Breast epithelium (tissue), 4 donors: Measurements from ENCODE around the gene TGFBR3. TPM values are rescaled to one million over a fixed set of nuclear protein-coding genes. Genes with fewer than 3 reads are reported as not detected.

Source experiments
- DNase-seq, 2 donors: peaks; one replicate each; pipeline ENCODE4 v3.0.0-alpha.2; 2019; ENCODE audit warnings: low spot score in 2 of 2
- H3K27ac ChIP-seq, 2 donors: fragments of 200-600 bp; sonication (generic) in 1 of 2; one replicate each; pipeline ENCODE4 v1.5.1; 2016 to 2019; ENCODE audit warnings: mild to moderate bottlenecking in 1 of 2
- H3K27me3 ChIP-seq, 2 donors: fragments of 200-600 bp; sonication (generic) in 1 of 2; one replicate each; pipeline versions ENCODE4 v1.5.1 to v1.6.0; 2017 to 2019; ENCODE audit warnings: control low read depth in 1 of 2, mild to moderate bottlenecking in 1 of 2
- H3K36me3 ChIP-seq: fragments of 200-600 bp; one replicate; pipeline ENCODE4 v1.5.1; 2019
- H3K4me1 ChIP-seq, 2 donors: fragments of 200-600 bp; sonication (generic); one replicate each; pipeline ENCODE4 v1.5.1; 2016 to 2019; ENCODE audit warnings: control low read depth in 1 of 2
- H3K4me3 ChIP-seq, 3 donors: fragments of 200-600 bp; sonication (generic); 1 replicate in 2 of 3; 2 replicates in 1 of 3; pipeline ENCODE4 v1.5.1; 2016 to 2019; ENCODE audit warnings: mild to moderate bottlenecking in 3 of 3, moderate library complexity in 2 of 3
- H3K9me3 ChIP-seq, 2 donors: fragments of 200-600 bp; sonication (generic) in 1 of 2; one replicate each; pipeline ENCODE4 v1.5.1; 2016 to 2019; ENCODE audit warnings: control low read depth in 1 of 2
- CTCF ChIP-seq, 3 donors: fragments of 450-650 bp; IDR thresholded peaks; one replicate each; pipeline ENCODE4 v1.5.1; 2016 to 2017; ENCODE audit warnings: antibody characterized with exemption in 3 of 3, mild to moderate bottlenecking in 3 of 3, moderate library complexity in 3 of 3
- POLR2A ChIP-seq: fragments of 450-650 bp; IDR thresholded peaks from one replicate; pipeline ENCODE4 v1.6.1; 2016; ENCODE audit warnings: antibody characterized with exemption, mild to moderate bottlenecking, moderate library complexity
- POLR2AphosphoS5 ChIP-seq, 3 donors: sonication (generic); formaldehyde crosslinking; IDR thresholded peaks; one replicate each; pipeline ENCODE4 v1.6.1; 2017; ENCODE audit warnings: antibody characterized with exemption in 3 of 3
- intact Hi-C: fragments of 100-400 bp; cut with DNase I; formaldehyde crosslinking; loops from one replicate; pipeline ENCODE4 v1.15.1; 2023; ENCODE audit warnings: low total_unique reads
- total RNA-seq, 3 donors: library from RNA; depleted of rRNA; stranded (reverse); fragments of >200 nt; gene quantifications; one replicate each; pipeline ENCODE4 v1.1.0, GENCODE V29; 2016

Gene TGFBR3
- total RNA-seq, 3 donors from 2014 or later = 127 to 287 (median 167) TPM

- no peaks in the 10 kb centered on the region for H3K27me3 ChIP-seq
- H3K4me3 ChIP-seq = no peak overlapping the region
- DNase-seq = no peak
- H3K36me3 ChIP-seq = no peaks in the 10 kb centered on the region
- intact Hi-C loops = no loop called here
- H3K4me1 ChIP-seq = peaks cover 0 to 33% of the 10 kb centered on the region in 2 donors
- no peak for TF ChIP-seq POLR2AphosphoS5 (IDR thresholded peaks at IDR 0.05)
- no peak for TF ChIP-seq CTCF (IDR thresholded peaks at IDR 0.05)
- no peak for TF ChIP-seq POLR2A
- H3K9me3 ChIP-seq = no peaks in the 10 kb centered on the region
- peak overlapping the region; percentile 75 to 80 for H3K27ac ChIP-seq
Measured at GRCh38 chr1:91754348-91754747, 131.6 kb downstream of the TGFBR3 start.

GRCh38 chr1:91753878-91754277 lies 132.1 kb downstream of the TGFBR3 start:
- Histone ChIP-seq H3K4me1 (peaks cover 0 to 37% of the 10 kb centered on the region in 2 donors), H3K27ac (peak overlapping the region; percentile 75 to 80), H3K9me3 (no peaks in the 10 kb centered on the region), H3K36me3 (no peaks in the 10 kb centered on the region), H3K4me3 (no peak overlapping the region), H3K27me3 (no peaks in the 10 kb centered on the region)
- no peak for DNase-seq
- TF ChIP-seq CTCF (IDR thresholded peaks at IDR 0.05) = no peak
- TF ChIP-seq POLR2A = no peak
- no peak for TF ChIP-seq POLR2AphosphoS5 (IDR thresholded peaks at IDR 0.05)
- intact Hi-C loops = no loop called here

- intact Hi-C loops = no loop called here
- Histone ChIP-seq H3K36me3 (no peaks in the 10 kb centered on the region), H3K9me3 (no peaks in the 10 kb centered on the region), H3K4me1 (peaks cover 0 to 38% of the 10 kb centered on the region in 2 donors), H3K27me3 (no peaks in the 10 kb centered on the region), H3K4me3 (no peak overlapping the region), H3K27ac (peak overlapping the region; percentile 72 to 79)
- TF ChIP-seq CTCF (IDR thresholded peaks at IDR 0.05) (no peak), POLR2A (no peak), POLR2AphosphoS5 (IDR thresholded peaks at IDR 0.05) (no peak)
- no peak for DNase-seq
Measured at GRCh38 chr1:91752324-91752723, 133.6 kb downstream of the TGFBR3 start.

- no peak for DNase-seq
- TF ChIP-seq POLR2AphosphoS5 (IDR thresholded peaks at IDR 0.05) = peak; percentile 40 to 95 (median 86)
- TF ChIP-seq CTCF (IDR thresholded peaks at IDR 0.05) = no peak
- Histone ChIP-seq H3K9me3 (no peaks in the 10 kb centered on the region), H3K4me1 (peaks cover 0 to 38% of the 10 kb centered on the region in 2 donors), H3K36me3 (no peaks in the 10 kb centered on the region), H3K27ac (peak overlapping the region; percentile 72 to 79), H3K4me3 (no peak overlapping the region), H3K27me3 (no peaks in the 10 kb centered on the region)
- intact Hi-C loops = no loop called here
Measured at GRCh38 chr1:91751275-91751674, 134.7 kb downstream of the TGFBR3 start.

- Histone ChIP-seq H3K4me1 (peaks cover 0 to 31% of the 10 kb centered on the region in 2 donors), H3K27me3 (no peaks in the 10 kb centered on the region), H3K9me3 (no peaks in the 10 kb centered on the region), H3K27ac (peak overlapping the region; percentile 79 to 86), H3K4me3 (no peak overlapping the region), H3K36me3 (no peaks in the 10 kb centered on the region)
- TF ChIP-seq POLR2AphosphoS5 (IDR thresholded peaks at IDR 0.05) = no peak
- no peak for TF ChIP-seq POLR2A
- no peak for TF ChIP-seq CTCF (IDR thresholded peaks at IDR 0.05)
- intact Hi-C loops = no loop called here
- no peak for DNase-seq
Measured at GRCh38 chr1:91750398-91750996, 135.5 kb downstream of the TGFBR3 start.
